Esophagus muscularis mucosa (tissue), 4 donors: Measurements from ENCODE around the gene RAI14. TPM values are rescaled to one million over a fixed set of nuclear protein-coding genes. Genes with fewer than 3 reads are reported as not detected.
A peak's percentile ranks its signal among the peaks of the same experiment; 100 is the strongest.

ENCODE experiments used
- DNase-seq: peaks from one replicate; pipeline ENCODE4 v3.0.0-alpha.2; 2017; ENCODE audit errors: extremely low spot score
- H3K27ac ChIP-seq, 4 donors: fragments of 200-600 bp; sonication (generic); replicated peaks in 1 of 4; 1 replicate in 3 of 4; 2 replicates in 1 of 4; pipeline ENCODE4 v1.5.1; 2016 to 2019; ENCODE audit warnings: mild to moderate bottlenecking in 1 of 4
- H3K27me3 ChIP-seq, 4 donors: fragments of 200-600 bp; sonication (generic); one replicate each; pipeline versions ENCODE4 v1.5.1 to v1.6.0; 2016 to 2019
- H3K36me3 ChIP-seq, 4 donors: fragments of 200-600 bp; sonication (generic); one replicate each; pipeline ENCODE4 v1.5.1; 2016 to 2019
- H3K4me1 ChIP-seq, 4 donors: fragments of 200-600 bp; sonication (generic); one replicate each; pipeline ENCODE4 v1.5.1; 2016 to 2019
- H3K4me3 ChIP-seq, 4 donors: fragments of 200-600 bp; sonication (generic); 1 replicate in 2 of 4; 2 replicates in 2 of 4; pipeline ENCODE4 v1.5.1; 2016 to 2019; ENCODE audit warnings: mild to moderate bottlenecking in 4 of 4, moderate library complexity in 1 of 4
- H3K9me3 ChIP-seq, 4 donors: fragments of 200-600 bp; sonication (generic); 1 replicate in 3 of 4; 2 replicates in 1 of 4; pipeline ENCODE4 v1.5.1; 2016 to 2019
- CTCF ChIP-seq, 3 experiments: fragments of 200-600 bp in 2 of 3; fragments of 450-650 bp in 1 of 3; sonication (generic) in 2 of 3; IDR thresholded peaks; one replicate each; pipeline ENCODE4 v1.5.1; 2017 to 2019; ENCODE audit warnings: antibody characterized with exemption in 3 of 3, mild to moderate bottlenecking in 2 of 3, moderate library complexity in 1 of 3
- EP300 ChIP-seq: sonication (generic); formaldehyde crosslinking; IDR thresholded peaks from one replicate; pipeline ENCODE4 v1.6.1; 2017; ENCODE audit warnings: antibody characterized with exemption
- POLR2A ChIP-seq: fragments of 450-650 bp; IDR thresholded peaks from one replicate; pipeline ENCODE4 v1.6.1; 2017; ENCODE audit warnings: antibody characterized with exemption, moderate library complexity, mild to moderate bottlenecking, low read depth
- POLR2AphosphoS5 ChIP-seq, 2 donors: sonication (generic); formaldehyde crosslinking; IDR thresholded peaks; one replicate each; pipeline ENCODE4 v1.6.1; 2017; ENCODE audit warnings: antibody characterized with exemption in 2 of 2
- WGBS: methylation state at CpG from one replicate; pipeline ENCODE4 v1.1.5; 2018; 5-methylcytosine and 5-hydroxymethylcytosine counted together
- intact Hi-C: fragments of 100-400 bp; cut with DNase I; formaldehyde crosslinking; loops from one replicate; pipeline ENCODE4 v1.15.1; 2023
- total RNA-seq, 4 donors: library from RNA; depleted of rRNA; stranded (reverse); fragments of >200 nt; gene quantifications; one replicate each; pipeline versions ENCODE4 v1.1.0 to v1.2.1, GENCODE V29; 2016

Gene RAI14
- total RNA-seq, 4 donors from 2014 or later = 57.3 to 76.4 (median 68.1) TPM

GRCh38 chr5:34621277-34622097 is 34.6 kb upstream of the RAI14 start:
- no peak overlapping the region for H3K4me3 ChIP-seq
- 62% methylated on average over 5 of the region's 5 CpGs for WGBS
- H3K27ac ChIP-seq = peak overlapping the region in 3 of 4 donors; percentile 12 to 48 (median 24)
- no peaks in the 10 kb centered on the region for H3K9me3 ChIP-seq
- no peak for DNase-seq
- H3K27me3 ChIP-seq = no peaks in the 10 kb centered on the region
- peaks cover 0 to 19% (median 10%) of the 10 kb centered on the region in 4 donors for H3K4me1 ChIP-seq
- H3K36me3 ChIP-seq = no peaks in the 10 kb centered on the region
- TF ChIP-seq POLR2AphosphoS5 (IDR thresholded peaks at IDR 0.05) = peak in 1 of 2 donors; percentile 15
- no peak for TF ChIP-seq POLR2A
- no peak for TF ChIP-seq EP300
- intact Hi-C loops = no loop called here

- TF ChIP-seq EP300 (no peak), POLR2A (no peak), POLR2AphosphoS5 (IDR thresholded peaks at IDR 0.05) (no peak), CTCF (IDR thresholded peaks at IDR 0.05) (no peak)
- Histone ChIP-seq H3K27ac (peak overlapping the region in 3 of 4 donors; percentile 12 to 48 (median 24)), H3K27me3 (no peaks in the 10 kb centered on the region), H3K36me3 (no peaks in the 10 kb centered on the region), H3K4me1 (peaks cover 0 to 19% (median 10%) of the 10 kb centered on the region in 4 donors), H3K9me3 (no peaks in the 10 kb centered on the region), H3K4me3 (no peak overlapping the region)
- intact Hi-C loops = no loop called here
- DNase-seq = no peak
- 15% methylated on average over 1 of the region's 1 CpG for WGBS
Observed at GRCh38 chr5:34622098-34622400, 34.1 kb upstream of the RAI14 start.

- H3K27me3 ChIP-seq = no peaks in the 10 kb centered on the region
- no peaks in the 10 kb centered on the region for H3K9me3 ChIP-seq
- no peak for TF ChIP-seq POLR2AphosphoS5 (IDR thresholded peaks at IDR 0.05)
- no peak for TF ChIP-seq EP300
- TF ChIP-seq POLR2A = no peak
- TF ChIP-seq CTCF (IDR thresholded peaks at IDR 0.05) = no peak
- WGBS = 75% methylated on average over 3 of the region's 3 CpGs
- peaks cover 0 to 19% (median 10%) of the 10 kb centered on the region in 4 donors for H3K4me1 ChIP-seq
- H3K4me3 ChIP-seq = no peak overlapping the region
- no peak overlapping the region for H3K27ac ChIP-seq
- no peaks in the 10 kb centered on the region for H3K36me3 ChIP-seq
- intact Hi-C loops = no loop called here
- DNase-seq = no peak
Observed at GRCh38 chr5:34624691-34625090, 31.4 kb upstream of the RAI14 start.

- Histone ChIP-seq H3K27ac (no peak overlapping the region), H3K27me3 (no peaks in the 10 kb centered on the region), H3K4me1 (peaks cover 0 to 19% (median 10%) of the 10 kb centered on the region in 4 donors), H3K4me3 (no peak overlapping the region), H3K36me3 (no peaks in the 10 kb centered on the region), H3K9me3 (no peaks in the 10 kb centered on the region)
- 67% methylated on average over 1 of the region's 1 CpG for WGBS
- no peak for DNase-seq
- TF ChIP-seq POLR2A (no peak), EP300 (no peak), CTCF (IDR thresholded peaks at IDR 0.05) (no peak), POLR2AphosphoS5 (IDR thresholded peaks at IDR 0.05) (no peak)
- intact Hi-C loops = no loop called here
Observed at GRCh38 chr5:34625246-34625645, 30.9 kb upstream of the RAI14 start.

GRCh38 chr5:34626036-34626435 is 30.1 kb upstream of the RAI14 start:
- no peak overlapping the region for H3K4me3 ChIP-seq
- no peak for TF ChIP-seq POLR2A
- no peak for TF ChIP-seq CTCF (IDR thresholded peaks at IDR 0.05)
- TF ChIP-seq EP300 = no peak
- no peak for TF ChIP-seq POLR2AphosphoS5 (IDR thresholded peaks at IDR 0.05)
- intact Hi-C loops = no loop called here

More at GRCh38 chr5:34626036-34626435, 30.1 kb upstream of the RAI14 start:
- H3K27ac ChIP-seq = no peak overlapping the region
- no peaks in the 10 kb centered on the region for H3K27me3 ChIP-seq
- H3K4me1 ChIP-seq = peaks cover 0 to 12% (median 10%) of the 10 kb centered on the region in 4 donors
- no peak for DNase-seq
- H3K9me3 ChIP-seq = no peaks in the 10 kb centered on the region
- no peaks in the 10 kb centered on the region for H3K36me3 ChIP-seq
- WGBS = 73% methylated on average over 6 of the region's 6 CpGs
